DMS79 (cell line): ENCODE measurements around the gene CREB5.

Experiments used
- DNase-seq: peaks from one replicate; lab custom pipeline; 2025; lab: John Stamatoyannopoulos, UW

Gene CREB5

GRCh38 chr7:28855538-28856217 lies 443.4 kb downstream of the CREB5 start:
- DNase-seq, result no peak

- no peak for DNase-seq
Measured at GRCh38 chr7:28856656-28857055, 444.3 kb downstream of the CREB5 start.

GRCh38 chr7:28858206-28858605 lies 445.9 kb downstream of the CREB5 start:
- DNase-seq, result no peak

GRCh38 chr7:28858895-28859294 lies 446.6 kb downstream of the CREB5 start:
- DNase-seq, result no peak

- no peak for DNase-seq
Measured at GRCh38 chr7:28861825-28862224, 449.5 kb downstream of the CREB5 start.

- DNase-seq, result no peak
Measured at GRCh38 chr7:28862595-28863272, 450.4 kb downstream of the CREB5 start.

- DNase-seq, result no peak
Measured at GRCh38 chr7:28865601-28866144, 453.4 kb downstream of the CREB5 start.

GRCh38 chr7:28868712-28869111 lies 456.4 kb downstream of the CREB5 start:
- no peak for DNase-seq

- no peak for DNase-seq
Measured at GRCh38 chr7:28871077-28871476, 458.8 kb downstream of the CREB5 start.

GRCh38 chr7:28871631-28872030 lies 459.3 kb downstream of the CREB5 start:
- no peak for DNase-seq

GRCh38 chr7:28872226-28872625 lies 459.9 kb downstream of the CREB5 start:
- no peak for DNase-seq

- no peak for DNase-seq
Measured at GRCh38 chr7:28873365-28873764, 461.0 kb downstream of the CREB5 start.

GRCh38 chr7:28874001-28874400 lies 461.7 kb downstream of the CREB5 start:
- DNase-seq, result no peak
